Measurements from ENCODE around the gene BCAN.
"Not testable (repeated sequence)": the region's sequence is repeated elsewhere in the genome, so short reads cannot be mapped to it uniquely, and the experiment has no call there.

BCAN gene

DNA sequence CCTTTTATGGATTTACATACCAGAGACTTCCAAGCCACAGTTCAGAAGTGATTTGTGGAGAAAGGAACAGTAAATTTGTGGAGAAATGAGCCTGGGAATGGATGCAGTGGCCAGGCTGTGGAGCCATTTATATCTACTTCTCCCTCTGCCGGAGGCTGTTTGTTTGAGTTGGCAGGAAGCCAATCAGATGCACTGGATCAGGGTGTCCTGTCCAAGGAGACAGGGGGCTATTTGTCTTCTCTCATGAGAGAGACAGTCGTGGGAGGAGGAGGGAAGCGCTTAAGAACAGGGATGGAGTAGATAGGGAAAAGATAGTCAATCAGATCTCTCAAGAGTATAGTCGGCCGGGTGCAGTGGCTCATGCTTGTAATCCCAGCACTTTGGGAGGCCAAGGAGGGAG, 25.5 kb upstream of the BCAN start:
- no peak for DNase-seq

DNA sequence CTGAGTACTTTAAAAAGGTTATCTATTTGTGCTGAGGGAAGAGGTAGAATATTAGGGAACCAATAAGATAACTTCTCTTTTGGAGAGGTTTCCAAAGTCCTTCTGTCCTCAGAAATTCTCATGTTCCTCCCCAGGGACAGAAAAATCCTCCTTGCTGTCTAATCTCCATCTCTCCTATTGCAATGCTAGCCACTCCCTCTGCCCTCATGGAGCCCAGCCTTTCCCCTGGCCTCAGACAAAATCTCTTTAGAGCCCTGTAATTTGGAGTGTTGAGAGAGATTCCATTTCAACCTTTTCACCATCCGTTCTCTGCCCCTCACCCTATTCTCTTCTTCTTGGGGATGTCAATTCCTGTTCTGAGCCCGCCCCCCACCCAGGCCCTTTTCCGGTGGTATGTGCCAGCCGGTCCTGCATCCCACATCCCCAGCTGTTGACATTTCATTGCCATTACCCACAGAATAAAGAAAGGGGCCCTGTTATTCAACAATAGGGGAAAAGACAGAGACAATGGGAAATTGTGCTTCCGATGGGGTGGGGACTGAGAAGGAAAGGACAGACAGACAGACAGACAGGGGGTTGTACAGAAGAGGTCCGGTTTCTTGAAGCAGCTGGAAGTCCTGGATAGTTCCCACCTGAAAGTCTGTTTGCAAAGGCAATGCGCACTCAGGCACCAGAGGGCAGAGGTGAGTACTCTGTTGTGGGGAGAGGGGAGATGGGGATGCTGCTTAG, 22.9 kb upstream of the BCAN start, which contains the start of gene HAPLN2:
Gene HAPLN2 (plus strand): TSS at position 563 of the 729 bp plus-strand sequence. CDS start 4,076 bp downstream, outside the sequence.
- DNase-seq = no peak

DNA sequence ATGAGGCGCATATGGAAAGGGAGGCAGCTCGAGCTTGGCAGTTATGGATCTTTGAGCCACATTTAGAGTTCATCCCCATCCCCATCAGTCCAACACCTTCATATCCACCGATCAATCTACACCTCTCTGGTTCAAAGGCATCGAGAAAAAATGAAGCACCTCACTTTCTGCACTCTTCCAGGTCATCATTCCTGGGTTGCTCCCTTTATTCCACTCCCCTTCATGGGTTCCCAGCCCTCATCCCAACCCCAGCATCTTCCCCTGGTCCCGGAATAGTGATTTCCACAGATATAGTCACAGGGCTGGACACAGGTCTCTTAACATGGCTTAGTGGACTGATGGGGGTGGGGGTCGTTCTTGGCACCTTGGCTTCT, 22.3 kb upstream of the BCAN start:
- no peak for DNase-seq

DNA sequence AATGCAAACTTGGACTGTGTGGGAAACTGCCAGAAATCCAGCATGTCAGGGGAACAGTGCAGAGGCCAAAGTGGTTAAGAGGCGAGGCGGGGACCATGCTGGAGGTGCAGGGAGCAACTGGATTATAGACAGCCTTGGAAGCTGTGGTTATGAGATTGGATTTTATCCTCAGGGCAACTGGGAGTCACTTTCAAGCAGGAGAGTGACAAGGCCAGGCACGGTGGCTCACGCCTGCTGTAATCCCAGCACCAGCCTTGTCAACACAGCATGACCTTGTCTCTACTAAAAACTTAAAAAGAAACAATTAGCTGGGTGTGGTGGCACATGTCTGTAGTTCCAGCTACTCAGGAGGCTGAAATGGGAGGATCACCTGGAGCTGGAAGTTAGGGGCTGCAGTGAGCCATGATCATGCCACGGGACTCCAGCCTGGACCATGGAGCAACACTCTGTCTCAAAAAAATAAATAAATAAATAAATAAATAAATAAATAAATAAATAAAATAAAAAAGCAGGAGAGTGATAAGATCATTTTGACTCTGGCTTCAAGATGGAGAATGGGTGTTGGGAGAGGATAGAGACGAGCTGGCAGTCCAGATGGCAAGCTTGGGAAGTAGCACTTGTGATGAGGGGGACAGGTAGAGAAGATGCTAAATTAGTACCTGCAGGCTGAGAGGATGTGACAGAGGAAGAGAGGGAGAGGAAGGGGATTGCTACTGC, 19.2 kb upstream of the BCAN start:
- no peak for DNase-seq

DNA sequence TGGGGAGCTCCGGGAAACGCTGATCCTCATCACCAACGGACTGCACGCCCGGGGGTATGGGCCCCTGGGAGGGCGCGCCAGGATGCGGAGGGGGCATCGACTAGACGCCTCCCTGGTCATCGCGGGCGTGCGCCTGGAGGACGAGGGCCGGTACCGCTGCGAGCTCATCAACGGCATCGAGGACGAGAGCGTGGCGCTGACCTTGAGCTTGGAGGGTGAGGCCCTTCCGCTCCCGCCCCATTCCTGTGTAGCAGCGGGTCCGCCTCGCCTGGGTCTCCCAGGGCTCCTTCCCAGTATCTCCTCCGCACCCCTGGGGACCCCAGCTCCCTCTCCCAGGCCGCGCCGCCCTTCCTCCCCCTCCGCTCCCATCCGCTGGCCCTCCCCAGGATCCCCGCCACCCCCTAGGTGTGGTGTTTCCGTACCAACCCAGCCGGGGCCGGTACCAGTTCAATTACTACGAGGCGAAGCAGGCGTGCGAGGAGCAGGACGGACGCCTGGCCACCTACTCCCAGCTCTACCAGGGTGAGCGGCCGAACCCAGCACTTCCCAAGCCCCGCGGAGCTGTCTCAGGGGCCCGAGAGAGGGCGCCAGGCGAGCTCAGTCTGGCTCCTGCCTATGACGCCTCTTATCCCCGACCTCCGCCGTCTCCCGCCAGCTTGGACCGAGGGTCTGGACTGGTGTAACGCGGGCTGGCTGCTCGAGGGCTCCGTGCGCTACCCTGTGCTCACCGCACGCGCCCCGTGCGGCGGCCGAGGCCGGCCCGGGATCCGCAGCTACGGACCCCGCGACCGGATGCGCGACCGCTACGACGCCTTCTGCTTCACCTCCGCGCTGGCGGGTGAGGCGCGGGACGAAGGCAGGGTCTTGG, 17.7 kb upstream of the BCAN start:
- DNase-seq = peak; percentile 71 to 86

DNA sequence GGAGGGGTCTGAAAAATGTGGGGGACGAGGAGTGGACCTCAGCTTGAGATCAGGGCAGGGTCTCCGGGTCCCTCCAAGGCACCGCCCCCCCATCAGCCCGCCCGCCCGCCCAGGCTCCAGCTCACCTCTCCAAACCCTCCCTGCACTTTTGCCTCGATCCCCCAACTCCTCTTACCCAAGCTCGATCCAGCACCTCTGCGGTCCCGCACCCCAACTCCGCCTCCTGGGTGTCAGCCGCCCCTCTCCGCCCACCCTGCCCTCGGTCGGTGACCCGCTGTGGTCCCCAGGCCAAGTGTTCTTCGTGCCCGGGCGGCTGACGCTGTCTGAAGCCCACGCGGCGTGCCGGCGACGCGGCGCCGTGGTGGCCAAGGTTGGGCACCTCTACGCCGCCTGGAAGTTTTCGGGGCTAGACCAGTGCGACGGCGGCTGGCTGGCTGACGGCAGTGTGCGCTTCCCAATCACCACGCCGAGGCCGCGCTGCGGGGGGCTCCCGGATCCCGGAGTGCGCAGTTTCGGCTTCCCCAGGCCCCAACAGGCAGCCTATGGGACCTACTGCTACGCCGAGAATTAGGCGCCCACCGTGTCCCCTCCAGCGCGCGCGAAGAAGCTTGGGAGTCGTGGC, 17.0 kb upstream of the BCAN start:
- no peak for DNase-seq

DNA sequence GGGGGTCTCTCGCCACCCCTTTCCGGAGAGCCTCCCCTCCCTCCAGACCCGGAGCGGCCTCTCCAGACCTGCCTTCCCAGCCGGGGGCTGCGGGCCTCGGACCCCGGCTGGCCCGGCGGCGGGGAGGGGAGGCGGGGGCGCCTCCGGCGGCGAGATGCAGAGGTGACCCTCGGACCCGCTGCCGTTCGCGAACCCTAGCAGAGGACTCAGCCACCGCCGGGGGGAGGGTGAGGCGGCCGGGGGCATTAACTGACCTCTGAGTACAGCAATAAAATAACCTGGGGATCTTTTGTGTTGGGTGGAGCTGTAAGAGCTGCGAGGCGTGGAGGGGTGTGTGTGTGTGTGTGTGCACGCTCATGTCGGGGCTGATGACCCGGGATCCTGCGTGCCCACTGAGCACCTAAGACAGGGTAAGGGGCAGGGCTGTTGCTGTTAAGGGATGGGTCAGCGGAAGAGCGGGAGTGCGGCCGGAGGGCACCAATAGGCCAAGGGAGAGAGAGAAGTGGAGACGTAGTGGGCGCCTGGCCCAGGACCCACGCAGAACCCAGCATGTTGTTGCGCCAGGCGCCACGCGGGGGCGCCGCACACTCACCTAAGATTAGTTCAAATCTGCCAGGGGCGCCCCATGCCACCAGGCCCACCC, 16.4 kb upstream of the BCAN start:
- peak; percentile 34 to 51 for DNase-seq

DNA sequence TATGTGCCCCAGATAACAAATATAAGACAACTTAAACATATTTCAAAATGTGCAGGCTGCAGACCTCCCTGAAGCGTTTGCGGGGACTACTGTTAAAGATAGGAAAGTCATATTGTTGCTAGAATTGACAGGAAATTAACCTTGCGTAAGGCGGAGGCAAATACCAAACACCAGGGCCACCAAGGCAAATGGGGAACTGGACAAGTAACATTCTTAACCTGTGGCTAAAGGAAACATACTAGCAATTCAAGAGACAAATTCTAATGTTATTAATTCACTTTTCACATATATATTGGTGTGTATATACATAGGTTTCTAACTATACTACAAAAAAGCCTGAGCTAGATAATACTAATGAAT, 15.9 kb upstream of the BCAN start:
- no peak for DNase-seq

DNA sequence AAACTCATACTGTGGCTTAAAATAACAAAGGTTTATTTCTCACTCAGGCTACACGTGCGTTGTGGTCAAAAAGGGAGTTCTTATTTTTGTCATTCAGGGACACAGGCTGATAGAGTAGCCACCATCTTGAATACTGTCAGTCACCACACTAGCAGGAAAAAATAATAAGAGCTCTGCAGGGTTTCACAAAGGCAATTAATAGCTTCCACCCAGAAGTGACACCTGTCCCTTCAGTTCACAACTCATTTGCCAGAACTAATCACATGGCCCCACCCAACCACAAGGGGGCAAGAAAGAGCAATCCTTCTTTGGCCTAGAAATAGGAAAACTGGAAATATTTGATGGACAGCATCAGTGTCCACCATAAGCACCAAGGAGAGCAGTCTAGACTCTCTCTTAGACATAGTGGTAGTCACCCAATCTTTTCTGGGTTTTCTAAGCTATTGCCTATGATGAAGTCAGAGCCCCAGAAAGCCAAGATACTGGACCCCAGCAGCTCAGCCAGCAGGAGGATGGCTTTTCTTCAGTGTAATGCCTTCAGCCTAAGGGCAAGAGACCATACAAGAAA, 14.5 kb upstream of the BCAN start:
- DNase-seq = peak; percentile 27 to 64

DNA sequence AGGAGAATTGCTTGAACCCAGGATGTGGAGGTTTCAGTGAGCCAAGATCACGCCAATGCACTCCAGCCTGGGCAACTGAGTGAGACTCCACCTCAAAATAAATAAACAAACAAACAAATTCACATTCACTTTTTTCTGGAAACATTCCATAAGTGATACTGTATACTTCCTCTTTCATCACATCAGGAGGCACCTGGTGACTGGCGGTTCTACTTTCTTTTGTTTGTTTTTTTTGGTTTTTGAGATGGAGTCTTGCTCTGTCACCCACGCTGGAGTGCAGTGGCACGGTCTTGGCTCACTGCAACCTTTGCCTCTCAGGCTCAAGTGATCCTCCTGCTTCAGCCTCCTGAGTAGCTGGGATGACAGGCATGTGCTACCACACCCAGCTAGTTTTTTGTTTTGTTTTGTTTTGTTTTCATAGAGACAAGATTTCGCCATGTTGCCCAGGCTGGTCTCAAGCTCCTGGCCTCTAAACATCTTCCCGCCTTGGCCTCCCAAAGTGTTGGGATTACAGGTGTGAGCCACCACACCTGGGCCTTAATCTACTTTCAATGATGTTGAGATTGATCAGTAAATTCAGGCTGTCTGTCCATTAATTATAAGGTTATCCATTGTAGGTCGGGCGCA, 12.0 kb upstream of the BCAN start:
- no peak for DNase-seq

DNA sequence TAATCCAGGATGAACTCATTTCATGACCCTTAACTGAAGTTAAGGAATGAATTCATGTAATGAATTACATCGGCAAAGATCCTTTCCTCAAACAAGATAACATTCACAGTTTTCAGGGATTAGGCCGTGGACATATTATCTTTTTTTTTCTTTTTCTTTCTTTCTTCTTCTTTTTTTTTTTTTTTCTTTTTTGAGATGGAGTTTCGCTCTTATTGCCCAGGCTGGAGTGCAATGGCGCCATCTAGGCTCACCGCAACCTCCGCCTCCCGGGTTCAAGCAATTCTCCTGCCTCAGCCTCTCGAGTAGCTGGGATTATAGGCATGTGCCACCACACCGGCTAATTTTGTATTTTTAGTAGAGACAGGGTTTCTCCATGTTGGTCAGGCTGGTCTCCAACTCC, 10.8 kb upstream of the BCAN start:
- DNase-seq = not testable (repeated sequence)

DNA sequence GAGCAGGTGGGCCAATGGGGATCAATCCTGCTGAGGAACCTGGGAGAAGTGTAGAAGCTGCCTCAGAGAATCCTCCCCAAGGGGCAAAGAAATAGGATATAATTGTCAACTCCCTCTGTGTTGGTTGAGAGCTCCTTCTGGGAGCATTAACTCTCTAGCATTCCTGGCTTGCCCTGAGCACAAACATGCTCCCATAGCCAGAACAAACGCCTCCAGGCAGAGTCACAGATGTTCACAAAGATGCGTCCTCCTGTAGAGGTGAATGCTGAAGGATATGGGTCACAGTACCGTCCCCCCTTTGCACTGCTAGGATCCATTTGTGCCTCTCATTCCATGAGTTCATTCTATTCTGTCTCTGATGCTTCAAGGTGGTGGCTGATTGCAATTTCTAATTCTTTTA, 9.6 kb upstream of the BCAN start:
- no peak for DNase-seq

DNA sequence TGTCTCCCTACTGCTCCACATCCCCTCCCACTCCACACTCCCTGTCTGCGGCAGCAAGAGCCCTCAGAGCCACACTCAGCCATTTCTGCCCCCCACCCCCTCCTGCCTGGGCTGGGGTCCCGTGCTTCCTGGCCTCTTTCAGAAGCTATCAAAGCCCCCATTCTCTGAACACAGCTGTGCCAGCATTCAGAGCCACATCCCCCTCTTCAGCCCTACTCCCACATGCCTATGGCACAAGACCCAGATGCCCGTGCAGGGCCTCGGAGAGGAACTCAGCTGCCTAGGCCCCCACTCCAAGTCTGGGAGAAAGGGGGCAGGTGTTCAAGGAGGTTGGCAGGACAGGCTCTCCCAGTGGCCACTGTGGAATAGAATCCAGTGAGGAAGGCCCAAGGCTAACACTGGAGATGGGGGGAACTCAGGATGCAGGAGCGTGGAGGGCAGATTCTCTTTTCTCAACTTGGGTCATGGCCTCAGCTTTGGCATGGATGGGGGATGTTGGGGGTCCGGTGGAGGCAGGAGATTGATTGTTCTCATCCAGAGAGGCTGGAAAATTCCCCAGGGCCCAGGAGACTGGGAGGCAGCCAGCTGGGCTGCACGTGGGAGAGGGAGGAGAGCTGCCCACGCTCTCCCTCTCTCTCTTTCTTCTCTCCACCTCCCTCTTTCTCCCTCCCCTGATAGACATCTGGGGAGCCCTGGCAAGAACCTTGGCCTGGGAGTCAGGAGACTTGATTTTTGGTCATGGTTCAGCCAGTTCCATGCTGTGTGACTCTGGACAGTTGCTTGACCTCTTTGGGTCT, 3.5 kb upstream of the BCAN start:
- no peak for DNase-seq

DNA sequence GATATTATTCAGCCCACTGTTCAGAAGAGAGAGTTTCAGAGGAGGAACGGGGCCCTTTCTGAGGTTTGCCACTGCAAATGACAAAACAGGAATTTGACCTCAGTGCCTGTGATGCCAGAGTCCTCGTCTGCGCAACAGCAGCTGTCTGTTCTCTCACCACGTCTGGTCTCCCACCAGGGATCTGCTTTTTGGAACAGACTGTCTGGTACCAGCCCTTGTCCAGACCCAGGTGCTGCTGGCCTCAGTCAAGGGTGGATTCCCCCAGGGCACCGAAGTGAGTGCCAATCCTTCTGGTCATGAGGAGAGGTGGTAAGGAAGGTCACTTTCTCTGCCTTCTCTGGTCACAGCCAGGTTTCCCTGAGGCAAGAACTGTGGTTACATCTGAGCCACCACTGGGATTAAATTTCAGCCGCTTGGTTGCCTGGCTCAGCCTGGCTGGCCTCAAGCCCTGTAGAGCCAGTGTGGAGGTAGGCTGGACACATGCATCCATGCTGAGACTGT, 2.3 kb upstream of the BCAN start:
- DNase-seq = no peak

DNA sequence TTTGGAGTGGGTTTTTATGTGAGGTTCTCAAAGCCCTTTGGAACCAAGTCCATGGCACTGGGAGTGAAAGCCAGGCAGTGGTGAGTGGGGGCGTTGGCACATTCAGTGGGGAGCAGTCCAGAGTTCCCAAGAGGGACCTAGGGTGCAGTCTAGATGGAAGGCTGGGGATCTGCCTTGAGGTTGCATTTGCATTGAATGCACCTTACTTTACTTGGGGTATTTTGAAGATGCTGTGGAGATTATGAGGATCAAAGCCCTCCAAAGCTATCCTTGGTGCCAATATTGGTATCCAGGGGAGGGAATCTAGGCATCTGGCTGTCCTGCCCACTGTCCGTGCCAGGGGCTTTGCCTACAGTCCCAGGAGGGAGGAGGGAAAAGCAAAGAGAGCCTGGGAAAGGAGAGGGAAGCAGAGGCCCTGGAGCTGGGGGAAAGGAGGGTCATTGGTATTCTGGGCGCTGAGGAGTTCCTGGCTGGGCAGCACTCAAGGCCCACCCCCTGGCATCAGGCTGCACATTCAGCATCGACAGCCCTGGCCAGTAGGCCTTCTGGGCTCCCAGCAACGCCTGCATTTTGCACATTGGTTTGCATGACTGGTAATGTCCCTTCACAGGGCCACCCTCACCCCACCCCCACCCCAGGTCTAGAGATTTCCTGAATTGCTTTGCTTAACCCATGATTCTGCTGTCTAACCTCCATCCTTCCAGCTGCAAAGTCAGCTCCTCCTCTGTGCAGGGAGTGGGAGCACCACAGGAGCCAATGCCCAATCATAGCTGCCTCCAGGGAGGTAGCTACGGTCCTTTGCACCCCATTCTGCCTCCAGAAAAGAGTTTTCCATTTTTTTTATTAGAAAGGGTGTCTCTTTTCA, 843 bp upstream of the BCAN start:
- no peak for DNase-seq

DNA sequence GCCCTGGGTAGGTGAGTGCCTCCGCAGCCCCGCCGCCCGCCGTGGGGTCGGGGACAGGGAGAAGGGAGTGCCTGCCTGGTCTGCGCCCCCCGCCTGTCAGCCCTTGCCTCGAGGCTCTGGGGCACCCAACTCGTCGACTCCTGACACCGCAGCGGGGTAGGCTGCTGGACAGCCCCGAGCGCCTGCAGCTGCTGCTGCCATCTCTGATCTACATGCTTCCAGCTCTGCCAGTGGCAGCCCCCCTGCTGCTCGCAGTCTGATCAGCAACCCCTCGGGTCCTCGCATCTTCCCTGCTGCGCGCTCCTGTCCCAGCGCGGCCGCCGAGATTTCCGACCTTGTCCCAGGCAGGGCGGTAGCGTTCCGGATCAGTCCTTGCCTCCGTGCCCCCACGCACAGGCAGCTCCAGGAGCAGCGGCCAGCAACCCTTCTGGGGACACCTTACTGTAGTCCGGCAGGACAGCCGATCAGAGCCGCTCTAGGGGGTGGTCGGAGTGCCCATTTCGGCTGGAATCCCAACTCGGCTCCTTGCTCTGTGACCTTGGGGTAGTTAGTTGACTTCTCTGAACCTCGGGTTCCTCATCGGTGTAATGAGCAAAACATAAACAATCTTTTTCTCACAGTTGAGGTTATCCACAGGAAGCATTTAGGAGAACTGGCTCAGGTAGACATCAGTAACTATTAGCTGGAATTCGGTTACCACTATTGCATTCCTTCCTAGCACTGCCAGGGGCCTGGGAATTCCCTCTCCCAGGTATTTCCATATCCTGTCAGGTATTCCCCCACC, 540 bp downstream of the BCAN start:
- DNase-seq = no peak

DNA sequence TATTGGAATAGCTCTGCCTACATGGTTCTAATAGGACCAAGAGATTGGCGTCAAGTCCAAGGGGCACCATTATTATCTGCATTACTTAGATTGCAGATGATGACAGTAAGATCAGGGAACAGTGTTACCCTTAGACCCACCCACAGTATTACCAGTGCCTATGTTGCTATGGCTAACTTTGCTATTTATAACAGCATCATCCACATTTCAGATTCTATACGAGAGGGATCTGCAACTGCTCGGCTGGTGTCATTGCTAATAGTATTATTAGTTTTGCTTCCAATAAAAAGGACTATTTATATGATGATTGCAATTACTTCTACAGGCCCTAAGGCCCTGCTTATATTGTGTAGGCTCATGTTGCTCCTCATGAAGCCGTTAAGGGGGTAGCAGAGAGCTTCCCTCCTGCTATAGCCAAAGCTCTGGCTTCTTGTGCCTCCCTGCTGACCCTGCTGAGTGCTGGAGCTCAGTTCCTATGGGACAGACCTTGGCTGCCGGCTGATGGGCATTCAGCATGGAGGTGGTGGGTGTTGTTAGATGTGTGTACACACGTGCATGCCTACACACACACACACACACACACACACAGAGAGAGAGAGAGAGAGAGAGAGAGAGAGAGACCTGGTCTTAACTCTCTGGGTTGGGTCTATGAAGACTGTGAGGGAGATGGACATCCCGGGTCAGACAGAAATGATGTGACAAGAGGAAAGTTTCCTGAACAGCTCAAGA, 1.3 kb downstream of the BCAN start:
- DNase-seq = no peak

DNA sequence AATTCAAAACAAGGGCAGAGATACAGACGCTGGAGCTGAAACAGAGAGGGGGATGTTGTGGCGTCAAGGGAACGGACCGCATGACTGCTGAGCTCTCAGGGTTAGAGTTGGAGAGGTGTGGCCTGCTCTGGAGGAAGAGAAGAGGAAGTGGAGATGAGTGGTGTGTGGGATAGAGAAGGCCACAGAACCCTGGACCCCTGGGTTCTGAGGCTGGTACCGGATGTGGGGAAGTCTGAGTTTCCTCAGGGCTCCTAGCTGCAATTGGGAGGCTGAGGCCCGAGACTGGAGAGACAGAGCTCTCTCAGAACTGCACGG, 1.8 kb downstream of the BCAN start:
- no peak for DNase-seq

Data from NCI-H1930 (cell line).